Endothelial cell (in vitro differentiated cells): ENCODE measurements around the gene ETNK1. TPM values are rescaled to one million over a fixed set of nuclear protein-coding genes. Genes with fewer than 3 reads are reported as not detected.

ENCODE experiments used
- DNase-seq: peaks from one replicate; pipeline ENCODE4 v3.0.0; 2021; ENCODE audit warnings: low spot score
- H3K27ac Mint-ChIP-seq: one replicate; pipeline ENCODE4 v1.8.0; 2021; ENCODE audit warnings: mixed read lengths, inconsistent platforms; ENCODE audit not compliant: unreplicated experiment
- H3K27me3 Mint-ChIP-seq: one replicate; pipeline ENCODE4 v1.8.0; 2021; ENCODE audit warnings: mild to moderate bottlenecking, moderate library complexity, mixed read lengths, inconsistent platforms; ENCODE audit not compliant: unreplicated experiment
- H3K36me3 Mint-ChIP-seq: one replicate; pipeline ENCODE4 v1.8.0; 2021; ENCODE audit warnings: mild to moderate bottlenecking, low read depth, mixed read lengths, inconsistent platforms; ENCODE audit not compliant: unreplicated experiment
- H3K4me1 Mint-ChIP-seq: one replicate; pipeline ENCODE4 v1.8.0; 2021; ENCODE audit warnings: mild to moderate bottlenecking, mixed read lengths, inconsistent platforms; ENCODE audit not compliant: unreplicated experiment
- H3K4me3 Mint-ChIP-seq: one replicate; pipeline ENCODE4 v1.8.0; 2021; ENCODE audit warnings: mild to moderate bottlenecking, mixed read lengths, inconsistent platforms; ENCODE audit not compliant: unreplicated experiment
- H3K9me3 Mint-ChIP-seq: one replicate; pipeline ENCODE4 v1.8.0; 2021; ENCODE audit warnings: mixed read lengths, inconsistent platforms; ENCODE audit not compliant: unreplicated experiment
- total RNA-seq: library from RNA; stranded (reverse); fragmentation: NEBNext Ultra II Directional; extraction: Animal tissue kit (Norgen Biotek cat#: 25700); gene quantifications from one replicate; pipeline ENCODE4 v1.2.1, GENCODE V29; 2021; ENCODE audit not compliant: unreplicated experiment
- TF ChIP-seq, protein P1 (sequence below): fragments of 200-600 bp; sonication (generic); IDR thresholded peaks from one replicate; pipeline ENCODE4 v1.5.0; 2021; ENCODE audit warnings: antibody characterized with exemption; ENCODE audit not compliant: unreplicated experiment

ETNK1 gene
- total RNA-seq, 1 donor from 2014 or later: 68.9 TPM

DNA sequence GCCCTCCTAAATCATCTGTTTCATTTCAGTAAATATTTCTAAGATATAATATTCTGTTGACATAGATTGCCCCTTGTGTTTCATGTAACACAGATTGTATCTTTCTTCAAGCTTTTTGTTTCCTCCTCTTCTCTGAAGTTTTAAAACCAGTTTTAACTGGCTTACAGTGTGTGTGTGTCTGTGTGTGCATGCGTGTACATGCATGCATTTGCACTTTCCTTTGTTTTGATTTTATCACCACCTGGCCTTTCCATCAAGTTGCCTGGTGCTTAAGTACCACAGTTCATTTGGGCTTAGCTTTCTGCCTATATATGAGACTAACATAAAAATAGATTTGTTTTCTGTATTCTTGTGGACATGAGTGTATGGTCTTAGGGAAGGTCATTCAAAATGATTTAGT lies 31.9 kb downstream of the ETNK1 start:
- H3K4me1 Mint-ChIP-seq: peaks cover 14% of the 10 kb centered on the region
- peaks cover 2% of the 10 kb centered on the region for H3K36me3 Mint-ChIP-seq
- TF ChIP-seq, protein P1, sequence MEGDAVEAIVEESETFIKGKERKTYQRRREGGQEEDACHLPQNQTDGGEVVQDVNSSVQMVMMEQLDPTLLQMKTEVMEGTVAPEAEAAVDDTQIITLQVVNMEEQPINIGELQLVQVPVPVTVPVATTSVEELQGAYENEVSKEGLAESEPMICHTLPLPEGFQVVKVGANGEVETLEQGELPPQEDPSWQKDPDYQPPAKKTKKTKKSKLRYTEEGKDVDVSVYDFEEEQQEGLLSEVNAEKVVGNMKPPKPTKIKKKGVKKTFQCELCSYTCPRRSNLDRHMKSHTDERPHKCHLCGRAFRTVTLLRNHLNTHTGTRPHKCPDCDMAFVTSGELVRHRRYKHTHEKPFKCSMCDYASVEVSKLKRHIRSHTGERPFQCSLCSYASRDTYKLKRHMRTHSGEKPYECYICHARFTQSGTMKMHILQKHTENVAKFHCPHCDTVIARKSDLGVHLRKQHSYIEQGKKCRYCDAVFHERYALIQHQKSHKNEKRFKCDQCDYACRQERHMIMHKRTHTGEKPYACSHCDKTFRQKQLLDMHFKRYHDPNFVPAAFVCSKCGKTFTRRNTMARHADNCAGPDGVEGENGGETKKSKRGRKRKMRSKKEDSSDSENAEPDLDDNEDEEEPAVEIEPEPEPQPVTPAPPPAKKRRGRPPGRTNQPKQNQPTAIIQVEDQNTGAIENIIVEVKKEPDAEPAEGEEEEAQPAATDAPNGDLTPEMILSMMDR: no peak
- no peak for DNase-seq
- H3K4me3 Mint-ChIP-seq: no peak overlapping the region
- H3K27me3 Mint-ChIP-seq: peaks cover 3% of the 10 kb centered on the region
- H3K27ac Mint-ChIP-seq: no peak overlapping the region
- no peaks in the 10 kb centered on the region for H3K9me3 Mint-ChIP-seq

DNA sequence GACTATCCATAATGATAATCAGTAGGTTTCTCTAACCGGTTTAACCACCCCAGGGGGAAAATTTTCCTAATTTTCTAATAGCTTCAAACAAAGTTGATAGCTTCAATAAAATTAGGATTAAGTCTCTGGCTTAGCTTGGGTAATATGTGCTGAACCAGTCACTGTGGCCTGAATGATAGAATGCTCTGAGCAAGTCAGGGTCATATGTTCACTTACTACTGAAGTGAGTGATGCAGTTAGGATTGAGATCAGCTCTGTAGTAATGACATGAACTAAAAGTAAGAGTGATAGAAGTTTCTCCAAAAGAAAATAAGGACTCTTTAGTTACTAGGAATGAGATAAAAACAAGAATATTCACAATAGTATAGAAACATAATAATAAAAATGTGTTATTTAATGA lies 32.6 kb downstream of the ETNK1 start:
- no peaks in the 10 kb centered on the region for H3K9me3 Mint-ChIP-seq
- H3K4me1 Mint-ChIP-seq: peaks cover 13% of the 10 kb centered on the region
- H3K27me3 Mint-ChIP-seq: peaks cover 3% of the 10 kb centered on the region
- H3K36me3 Mint-ChIP-seq: no peaks in the 10 kb centered on the region
- DNase-seq: no peak
- TF ChIP-seq, protein P1: no peak
- H3K27ac Mint-ChIP-seq: no peak overlapping the region
- H3K4me3 Mint-ChIP-seq: no peak overlapping the region

DNA sequence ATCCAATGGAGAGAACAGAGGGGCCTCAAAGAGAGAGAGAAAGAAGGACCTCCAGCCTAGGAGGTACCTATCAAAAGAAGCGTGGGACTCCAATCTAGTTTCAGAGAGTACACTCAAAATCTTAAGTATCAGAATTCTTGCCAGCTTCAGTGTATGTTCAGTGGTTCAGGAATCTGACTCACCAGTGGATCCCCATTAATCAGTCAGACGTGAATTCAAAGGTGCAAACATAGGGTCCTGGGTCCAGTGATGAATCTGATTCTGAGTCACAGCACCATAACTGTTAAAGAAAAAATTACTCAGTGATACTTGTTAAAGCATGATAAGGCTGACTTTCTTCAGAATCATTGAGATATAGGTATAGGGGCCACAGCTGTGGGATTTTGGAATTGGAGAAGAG lies 33.2 kb downstream of the ETNK1 start:
- H3K36me3 Mint-ChIP-seq: no peaks in the 10 kb centered on the region
- H3K27me3 Mint-ChIP-seq: peaks cover 3% of the 10 kb centered on the region
- no peak overlapping the region for H3K27ac Mint-ChIP-seq
- no peak overlapping the region for H3K4me3 Mint-ChIP-seq
- H3K4me1 Mint-ChIP-seq: peaks cover 6% of the 10 kb centered on the region
- no peak for DNase-seq
- no peaks in the 10 kb centered on the region for H3K9me3 Mint-ChIP-seq
- TF ChIP-seq, protein P1: no peak

DNA sequence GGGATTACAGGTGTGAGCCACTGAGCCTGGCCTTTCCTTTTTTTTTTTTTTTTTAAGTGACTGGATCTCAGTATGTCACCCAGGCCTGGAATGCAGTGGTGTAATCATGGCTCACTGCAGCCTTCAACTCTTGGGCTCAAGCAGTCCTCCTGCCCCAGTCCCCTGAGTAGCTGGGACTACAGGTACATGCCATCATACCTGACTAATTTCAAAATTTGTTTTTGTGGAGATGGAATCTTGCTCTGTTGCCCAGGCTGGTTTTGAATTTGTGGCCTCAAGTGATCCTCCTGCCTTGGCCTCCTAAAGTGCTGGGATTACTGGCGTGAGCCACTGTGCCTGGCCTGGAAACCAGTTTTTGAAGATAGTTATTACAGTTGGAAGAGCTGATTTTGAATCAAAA lies 37.4 kb downstream of the ETNK1 start:
- Mint-ChIP-seq H3K36me3 (no peaks in the 10 kb centered on the region), H3K4me3 (no peak overlapping the region), H3K9me3 (no peaks in the 10 kb centered on the region), H3K27ac (no peak overlapping the region), H3K27me3 (peaks cover 3% of the 10 kb centered on the region), H3K4me1 (no peaks in the 10 kb centered on the region)
- DNase-seq: no peak
- TF ChIP-seq, protein P1: no peak

DNA sequence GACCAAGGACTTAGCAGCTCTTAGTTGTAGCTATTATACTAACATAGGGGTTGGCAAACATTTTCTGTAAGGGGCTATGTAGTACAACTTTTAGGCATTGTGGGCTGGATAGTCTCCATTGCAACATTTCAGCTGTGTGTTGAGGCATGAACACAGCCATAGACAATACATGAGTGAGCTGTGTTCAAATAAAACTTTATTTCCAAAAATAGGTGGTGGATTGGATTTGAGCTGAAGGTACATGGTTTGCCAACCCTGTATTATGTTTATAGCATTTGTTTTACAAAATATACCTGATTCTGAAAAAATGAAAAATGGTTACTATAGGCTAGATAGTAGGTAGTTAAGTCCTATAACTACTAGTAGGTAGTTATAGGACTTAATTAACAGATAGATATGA lies 40.5 kb downstream of the ETNK1 start:
- Mint-ChIP-seq H3K27ac (no peak overlapping the region), H3K4me3 (no peak overlapping the region), H3K27me3 (no peaks in the 10 kb centered on the region), H3K4me1 (no peaks in the 10 kb centered on the region), H3K36me3 (no peaks in the 10 kb centered on the region), H3K9me3 (no peaks in the 10 kb centered on the region)
- TF ChIP-seq, protein P1: no peak
- no peak for DNase-seq
